Measurements from ENCODE around the gene HEPN1.
"Not testable (repeated sequence)": the region's sequence is repeated elsewhere in the genome, so short reads cannot be mapped to it uniquely, and the experiment has no call there.

The HEPN1 gene

GRCh38 chr11:124944565-124944964 lies 25.5 kb downstream of the HEPN1 start:
- DNase-seq: no peak

DNA sequence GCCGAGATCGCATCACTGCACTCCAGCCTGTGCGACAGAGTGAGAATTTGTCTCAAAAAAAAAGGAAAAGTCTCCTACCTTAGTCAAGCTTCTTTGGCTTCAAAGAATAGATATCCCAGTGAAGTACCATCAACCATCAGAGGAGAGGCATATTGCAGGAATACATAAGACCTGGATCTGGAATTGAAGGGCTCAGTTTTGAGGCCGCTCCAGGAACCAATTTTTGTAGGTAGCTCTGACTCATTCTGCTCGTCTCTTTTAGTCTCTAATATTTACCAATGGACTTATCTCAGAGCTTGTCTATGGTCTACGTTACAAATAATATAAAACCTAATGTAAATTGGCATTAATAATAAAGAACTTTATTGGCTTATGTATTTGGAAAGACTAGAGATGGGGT lies 26.8 kb downstream of the HEPN1 start:
- no peak for DNase-seq

GRCh38 chr11:124946735-124947141 lies 27.7 kb downstream of the HEPN1 start:
- no peak for DNase-seq

DNA sequence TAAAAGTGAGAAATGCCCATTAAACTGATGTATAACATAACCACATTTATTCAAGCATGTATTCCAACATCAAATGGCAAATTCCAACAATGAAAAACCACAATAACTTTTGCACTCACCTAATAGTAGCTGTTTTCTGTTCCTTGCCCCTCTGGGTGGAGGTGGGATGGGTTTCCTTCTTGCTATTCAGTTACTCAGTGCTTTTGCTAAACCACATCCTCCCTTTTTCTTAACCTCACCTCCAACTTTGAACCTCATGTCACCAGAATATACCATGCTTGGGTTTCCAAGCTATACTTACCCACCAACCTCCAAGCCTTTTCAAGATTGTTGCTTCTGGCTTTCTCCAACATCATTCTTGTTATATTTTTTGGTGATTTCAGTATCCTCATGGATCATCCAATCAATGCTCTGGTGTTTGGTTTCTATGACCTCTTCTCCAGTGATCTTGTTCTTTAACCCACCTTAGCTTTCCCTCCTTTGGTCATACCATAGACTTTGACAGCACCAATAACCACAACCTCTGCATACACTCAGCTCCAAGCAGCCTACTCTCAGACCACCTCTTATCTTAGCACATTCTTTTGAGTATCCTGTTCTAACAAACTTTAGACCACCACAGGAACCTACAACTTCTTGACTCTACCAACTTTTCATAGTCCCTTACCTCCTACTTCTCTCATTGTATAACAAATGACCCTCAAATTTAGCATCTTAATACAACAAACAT lies 31.7 kb downstream of the HEPN1 start:
- no peak for DNase-seq

DNA sequence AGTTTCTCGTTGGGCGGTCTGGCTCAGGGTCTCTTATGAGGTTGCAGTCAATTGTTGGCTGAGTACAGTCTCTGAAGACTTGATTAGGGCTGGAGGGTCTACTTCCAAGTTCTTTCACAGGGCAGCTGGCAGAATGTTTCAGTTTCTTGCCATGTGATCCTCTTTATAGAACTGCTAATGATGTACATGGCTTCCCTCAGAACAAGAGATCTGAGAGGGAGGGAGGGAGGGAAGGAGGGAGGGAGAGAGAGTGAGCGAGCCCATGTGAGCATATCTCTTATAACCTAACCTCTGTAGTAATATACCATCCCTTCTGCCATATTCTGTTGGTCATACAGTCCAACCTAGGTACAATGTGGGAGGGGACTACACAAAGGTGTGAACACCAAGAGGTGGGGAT lies 32.3 kb downstream of the HEPN1 start:
- no peak for DNase-seq

GRCh38 chr11:124953753-124954589 lies 34.9 kb downstream of the HEPN1 start, which contains the start of gene CCDC15:
TSS of gene CCDC15 (plus strand) at chr11:124954202. CDS start at chr11:124954733, 531 bp downstream.
- DNase-seq: no peak

GRCh38 chr11:124954590-124954955 lies 35.5 kb downstream of the HEPN1 start:
- no peak for DNase-seq

DNA sequence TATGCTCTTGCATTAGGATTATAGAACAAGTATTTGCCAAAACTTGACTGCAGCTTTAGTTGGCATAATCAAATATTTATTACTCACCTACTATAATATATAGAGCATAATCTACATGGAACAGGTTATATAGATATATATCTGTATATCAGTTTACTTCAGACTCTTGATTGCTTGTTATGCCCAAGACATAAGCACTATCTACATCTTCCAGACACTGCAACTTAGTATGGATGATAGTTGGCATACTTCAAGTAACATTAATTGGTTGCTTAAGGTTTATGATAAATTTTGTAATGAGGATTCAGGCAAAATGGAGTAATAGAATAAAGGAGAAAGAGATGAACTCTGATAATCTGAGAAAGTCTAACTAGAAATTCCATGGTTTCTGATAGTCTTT lies 36.0 kb downstream of the HEPN1 start:
- DNase-seq: no peak

GRCh38 chr11:124961972-124962609 lies 43.0 kb downstream of the HEPN1 start:
- no peak for DNase-seq

DNA sequence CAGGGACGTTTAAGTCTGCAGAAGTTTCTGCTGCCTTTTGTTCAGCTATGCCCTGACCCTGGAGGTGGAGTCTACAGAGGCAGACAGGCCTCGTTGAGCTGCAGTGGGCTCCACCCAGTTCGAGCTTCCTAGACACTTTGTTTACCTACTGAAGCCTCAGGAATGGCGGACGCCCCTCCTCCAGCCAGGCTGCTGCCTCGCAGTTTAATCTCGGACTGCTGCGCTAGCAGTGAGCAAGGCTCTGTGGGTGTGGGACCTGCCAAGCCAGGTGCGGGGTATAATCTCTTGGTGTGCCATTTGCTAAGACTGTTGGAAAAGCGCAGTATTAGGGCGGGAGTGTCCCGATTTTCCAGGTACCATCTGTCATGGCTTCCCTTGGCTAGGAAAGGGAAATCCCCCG lies 49.1 kb downstream of the HEPN1 start:
- not testable (repeated sequence) for DNase-seq

Measured in cortex of kidney (tissue), 1 donor.